WTC11 (cell line): ENCODE measurements around the gene GLMN.

Experiments
- CTCF ChIP-seq: fragments of 200-600 bp; IDR thresholded peaks from 2 replicates; pipeline ENCODE4 v1.8.0; 2022; ENCODE audit warnings: antibody characterized with exemption
- ESRRA ChIP-seq: sonication (generic); formaldehyde crosslinking; IDR thresholded peaks from 2 replicates; pipeline ENCODE4 v1.8.1; 2022; ENCODE audit warnings: mild to moderate bottlenecking, missing genetic modification reagents, borderline replicate concordance
- JUN ChIP-seq: sonication (generic); formaldehyde crosslinking; IDR thresholded peaks from 2 replicates; pipeline ENCODE4 v1.8.0; 2023; ENCODE audit warnings: mild to moderate bottlenecking, missing genetic modification reagents
- SMAD3 ChIP-seq: sonication (generic); formaldehyde crosslinking; IDR thresholded peaks from 2 replicates; pipeline ENCODE4 v1.8.0; 2022; ENCODE audit warnings: missing genetic modification reagents, mild to moderate bottlenecking, borderline replicate concordance
- SP1 ChIP-seq: sonication (generic); formaldehyde crosslinking; conservative IDR thresholded peaks from 2 replicates; pipeline ENCODE4 v1.8.1; 2022; ENCODE audit warnings: missing genetic modification reagents
- ZBTB21 ChIP-seq: sonication (generic); formaldehyde crosslinking; IDR thresholded peaks from 2 replicates; pipeline ENCODE4 v1.8.1; 2023; ENCODE audit warnings: mild to moderate bottlenecking, missing genetic modification reagents, borderline replicate concordance
- TF ChIP-seq, protein P1 (sequence below): sonication (generic); formaldehyde crosslinking; IDR thresholded peaks from 2 replicates; pipeline ENCODE4 v1.8.1; 2022; ENCODE audit warnings: mild to moderate bottlenecking, moderate library complexity, missing genetic modification reagents

GRCh38 chr1:92323473-92324453 lies 25.0 kb upstream of the GLMN start:
- TF ChIP-seq CTCF (no peak), SMAD3 (CRISPR knock-in tag) (no peak), ESRRA (no peak), ZBTB21 (no peak), SP1 (CRISPR knock-in tag) (no peak), JUN (CRISPR knock-in tag) (no peak)
- TF ChIP-seq, protein P1, sequence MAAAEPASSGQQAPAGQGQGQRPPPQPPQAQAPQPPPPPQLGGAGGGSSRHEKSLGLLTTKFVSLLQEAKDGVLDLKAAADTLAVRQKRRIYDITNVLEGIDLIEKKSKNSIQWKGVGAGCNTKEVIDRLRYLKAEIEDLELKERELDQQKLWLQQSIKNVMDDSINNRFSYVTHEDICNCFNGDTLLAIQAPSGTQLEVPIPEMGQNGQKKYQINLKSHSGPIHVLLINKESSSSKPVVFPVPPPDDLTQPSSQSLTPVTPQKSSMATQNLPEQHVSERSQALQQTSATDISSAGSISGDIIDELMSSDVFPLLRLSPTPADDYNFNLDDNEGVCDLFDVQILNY (CRISPR knock-in tag) = no peak
